ENCODE results near the gene RSRC1. TPM values are rescaled to one million over a fixed set of nuclear protein-coding genes. Genes with fewer than 3 reads are reported as not detected.
A peak's percentile ranks its signal among the peaks of the same experiment; 100 is the strongest.
"Not testable (repeated sequence)": the region's sequence is repeated elsewhere in the genome, so short reads cannot be mapped to it uniquely, and the experiment has no call there.

RSRC1 gene
- polyA plus RNA-seq (2013, experiment 1 of 2), result 42.5 TPM
- 41.8 TPM for polyA plus RNA-seq (2013, experiment 2 of 2)

- no peak for DNase-seq (ENCODE audit: low spot score)
- H3K14ac ChIP-seq (ENCODE audit: low read length), result no peak within 1 kb of the TSS
- H4K8ac ChIP-seq (ENCODE audit: low read depth, low read length), result peak within 1 kb of the TSS; percentile 98
- peak within 1 kb of the TSS; percentile 70 for H3K23ac ChIP-seq (ENCODE audit: low read depth, low read length, poor library complexity)
- H3K27ac ChIP-seq (replicated peaks; ENCODE audit: low read length), result peak within 1 kb of the TSS; percentile 71
- H2AFZ ChIP-seq (ENCODE audit: low read length), result peak within 1 kb of the TSS; percentile 97
- no CpG with 5 or more reads among the region's 57 CpGs for WGBS, 2 donors (ENCODE audit: extremely low coverage in 2 of 2, insufficient read length in 2 of 2, insufficient replicate concordance in 1 of 2)
- H3K79me1 ChIP-seq (ENCODE audit: low read depth, low read length), result peaks cover 3% of the 10 kb centered on the region
- H2BK15ac ChIP-seq (ENCODE audit: low read length), result no peak within 1 kb of the TSS
- peaks cover 0 to 1% of the 10 kb centered on the region in 2 donors for H3K9me3 ChIP-seq (replicated peaks in 1 of 2; ENCODE audit: control insufficient read depth in 2 of 2, insufficient read depth in 1 of 2, low read depth in 1 of 2, low read length in 2 of 2)
- H2AK5ac ChIP-seq (ENCODE audit: low read depth, low read length), result no peak within 1 kb of the TSS
- no peak within 1 kb of the TSS for H3K4ac ChIP-seq (ENCODE audit: low read length)
- H3K36me3 ChIP-seq (replicated peaks in 1 of 2; ENCODE audit: control insufficient read depth in 2 of 2, insufficient read depth in 2 of 2, low read length in 2 of 2), result no peaks in the 10 kb centered on the region
- H3K4me1 ChIP-seq (ENCODE audit: control insufficient read depth in 2 of 2, insufficient read depth in 1 of 2, low read depth in 1 of 2, low read length in 2 of 2), result peaks cover 0 to 10% of the 10 kb centered on the region in 2 donors
- H3K4me2 ChIP-seq (ENCODE audit: insufficient read depth, low read length, poor library complexity, severe bottlenecking), result peak within 1 kb of the TSS; percentile 68
- H3K27me3 ChIP-seq (ENCODE audit: control insufficient read depth in 3 of 3, insufficient read depth in 3 of 3, low read depth in 1 of 3, low read length in 3 of 3), result peaks cover 16 to 43% (median 34%) of the 10 kb centered on the region in 3 experiments
- H2BK120ac ChIP-seq (ENCODE audit: low read depth, low read length), result peak within 1 kb of the TSS; percentile 24
- peak within 1 kb of the TSS; percentile 41 for H2BK12ac ChIP-seq (ENCODE audit: low read length)
- peak within 1 kb of the TSS; percentile 82 for H3K18ac ChIP-seq (ENCODE audit: low read length)
- H3K4me3 ChIP-seq (ENCODE audit: low read length in 2 of 2), result peak within 1 kb of the TSS; percentile 73 to 93
- H3K9ac ChIP-seq (ENCODE audit: low read depth, low read length, poor library complexity), result peak within 1 kb of the TSS; percentile 82
- H4K91ac ChIP-seq (ENCODE audit: low read depth, low read length, poor library complexity), result no peak within 1 kb of the TSS
- H2BK5ac ChIP-seq (ENCODE audit: low read length), result no peak within 1 kb of the TSS
Measured at GRCh38 chr3:158109804-158110657, at the start of gene RSRC1. Gene RSRC1, plus strand, starts transcription at chr3:158110089. Its CDS starts 12,016 bp downstream, at chr3:158122105.

- H3K14ac ChIP-seq (ENCODE audit: low read length); H4K91ac ChIP-seq (ENCODE audit: low read depth, low read length, poor library complexity); H3K23ac ChIP-seq (ENCODE audit: low read depth, low read length, poor library complexity); H2AK5ac ChIP-seq (ENCODE audit: low read depth, low read length); H3K4ac ChIP-seq (ENCODE audit: low read length); H2BK15ac ChIP-seq (ENCODE audit: low read length); H2BK12ac ChIP-seq (ENCODE audit: low read length); H2BK5ac ChIP-seq (ENCODE audit: low read length); H3K4me2 ChIP-seq (ENCODE audit: insufficient read depth, low read length, poor library complexity, severe bottlenecking); H3K27ac ChIP-seq (replicated peaks; ENCODE audit: low read length); H3K9me3 ChIP-seq (replicated peaks in 1 of 2; ENCODE audit: control insufficient read depth in 2 of 2, insufficient read depth in 1 of 2, low read depth in 1 of 2, low read length in 2 of 2); H4K8ac ChIP-seq (ENCODE audit: low read depth, low read length); H3K4me3 ChIP-seq (ENCODE audit: low read length in 2 of 2); H2AFZ ChIP-seq (ENCODE audit: low read length); H3K9ac ChIP-seq (ENCODE audit: low read depth, low read length, poor library complexity); H3K18ac ChIP-seq (ENCODE audit: low read length); H3K36me3 ChIP-seq (replicated peaks in 1 of 2; ENCODE audit: control insufficient read depth in 2 of 2, insufficient read depth in 2 of 2, low read length in 2 of 2); DNase-seq (ENCODE audit: low spot score); H2BK120ac ChIP-seq (ENCODE audit: low read depth, low read length); H3K4me1 ChIP-seq (ENCODE audit: control insufficient read depth in 2 of 2, insufficient read depth in 1 of 2, low read depth in 1 of 2, low read length in 2 of 2); H3K79me1 ChIP-seq (ENCODE audit: low read depth, low read length); H3K27me3 ChIP-seq (ENCODE audit: control insufficient read depth in 3 of 3, insufficient read depth in 3 of 3, low read depth in 1 of 3, low read length in 3 of 3): not testable (repeated sequence)
- WGBS, 2 donors (ENCODE audit: extremely low coverage in 2 of 2, insufficient read length in 2 of 2, insufficient replicate concordance in 1 of 2), result no CpG with 5 or more reads among the region's 2 CpGs
Measured at GRCh38 chr3:158065574-158065973, 44.3 kb upstream of the RSRC1 start.

- H3K27ac ChIP-seq (replicated peaks; ENCODE audit: low read length), result no peak overlapping the region
- no peak overlapping the region for H2AFZ ChIP-seq (ENCODE audit: low read length)
- H3K4me3 ChIP-seq (ENCODE audit: low read length in 2 of 2), result no peak overlapping the region
- H3K27me3 ChIP-seq (ENCODE audit: control insufficient read depth in 3 of 3, insufficient read depth in 3 of 3, low read depth in 1 of 3, low read length in 3 of 3), result no peaks in the 10 kb centered on the region
- H2BK12ac ChIP-seq (ENCODE audit: low read length), result no peak overlapping the region
- DNase-seq (ENCODE audit: low spot score), result no peak
- H3K14ac ChIP-seq (ENCODE audit: low read length), result no peak overlapping the region
- no peak overlapping the region for H3K4me2 ChIP-seq (ENCODE audit: insufficient read depth, low read length, poor library complexity, severe bottlenecking)
- H2BK120ac ChIP-seq (ENCODE audit: low read depth, low read length), result no peak overlapping the region
- no peak overlapping the region for H4K8ac ChIP-seq (ENCODE audit: low read depth, low read length)
- no peak overlapping the region for H2BK5ac ChIP-seq (ENCODE audit: low read length)
- H3K9me3 ChIP-seq (replicated peaks in 1 of 2; ENCODE audit: control insufficient read depth in 2 of 2, insufficient read depth in 1 of 2, low read depth in 1 of 2, low read length in 2 of 2), result no peaks in the 10 kb centered on the region
- no peak overlapping the region for H3K4ac ChIP-seq (ENCODE audit: low read length)
- no peaks in the 10 kb centered on the region for H3K36me3 ChIP-seq (replicated peaks in 1 of 2; ENCODE audit: control insufficient read depth in 2 of 2, insufficient read depth in 2 of 2, low read length in 2 of 2)
- H3K23ac ChIP-seq (ENCODE audit: low read depth, low read length, poor library complexity), result no peak overlapping the region
- no peaks in the 10 kb centered on the region for H3K79me1 ChIP-seq (ENCODE audit: low read depth, low read length)
- no peak overlapping the region for H2BK15ac ChIP-seq (ENCODE audit: low read length)
- H2AK5ac ChIP-seq (ENCODE audit: low read depth, low read length), result no peak overlapping the region
- no peak overlapping the region for H4K91ac ChIP-seq (ENCODE audit: low read depth, low read length, poor library complexity)
- no peak overlapping the region for H3K9ac ChIP-seq (ENCODE audit: low read depth, low read length, poor library complexity)
- no peak overlapping the region for H3K18ac ChIP-seq (ENCODE audit: low read length)
- H3K4me1 ChIP-seq (ENCODE audit: control insufficient read depth in 2 of 2, insufficient read depth in 1 of 2, low read depth in 1 of 2, low read length in 2 of 2), result no peaks in the 10 kb centered on the region
Measured at GRCh38 chr3:158072790-158073189, 37.1 kb upstream of the RSRC1 start.

GRCh38 chr3:158074591-158074990 is 35.3 kb upstream of the RSRC1 start:
- Histone ChIP-seq H3K4me2 (ENCODE audit: insufficient read depth, low read length, poor library complexity, severe bottlenecking) (no peak overlapping the region), H4K91ac (ENCODE audit: low read depth, low read length, poor library complexity) (no peak overlapping the region), H3K18ac (ENCODE audit: low read length) (no peak overlapping the region), H3K4me3 (ENCODE audit: low read length in 2 of 2) (no peak overlapping the region), H2BK12ac (ENCODE audit: low read length) (no peak overlapping the region), H3K9me3 (replicated peaks in 1 of 2; ENCODE audit: control insufficient read depth in 2 of 2, insufficient read depth in 1 of 2, low read depth in 1 of 2, low read length in 2 of 2) (no peaks in the 10 kb centered on the region), H3K27ac (replicated peaks; ENCODE audit: low read length) (no peak overlapping the region), H3K14ac (ENCODE audit: low read length) (no peak overlapping the region), H3K36me3 (replicated peaks in 1 of 2; ENCODE audit: control insufficient read depth in 2 of 2, insufficient read depth in 2 of 2, low read length in 2 of 2) (no peaks in the 10 kb centered on the region), H2BK120ac (ENCODE audit: low read depth, low read length) (no peak overlapping the region), H3K23ac (ENCODE audit: low read depth, low read length, poor library complexity) (no peak overlapping the region), H3K4ac (ENCODE audit: low read length) (no peak overlapping the region), H4K8ac (ENCODE audit: low read depth, low read length) (no peak overlapping the region), H3K4me1 (ENCODE audit: control insufficient read depth in 2 of 2, insufficient read depth in 1 of 2, low read depth in 1 of 2, low read length in 2 of 2) (no peaks in the 10 kb centered on the region), H3K27me3 (ENCODE audit: control insufficient read depth in 3 of 3, insufficient read depth in 3 of 3, low read depth in 1 of 3, low read length in 3 of 3) (no peaks in the 10 kb centered on the region), H3K79me1 (ENCODE audit: low read depth, low read length) (no peaks in the 10 kb centered on the region), H2BK15ac (ENCODE audit: low read length) (no peak overlapping the region), H2BK5ac (ENCODE audit: low read length) (no peak overlapping the region), H3K9ac (ENCODE audit: low read depth, low read length, poor library complexity) (no peak overlapping the region), H2AK5ac (ENCODE audit: low read depth, low read length) (no peak overlapping the region), H2AFZ (ENCODE audit: low read length) (no peak overlapping the region)
- WGBS, 2 donors (ENCODE audit: extremely low coverage in 2 of 2, insufficient read length in 2 of 2, insufficient replicate concordance in 1 of 2), result no CpG with 5 or more reads among the region's 1 CpG
- no peak for DNase-seq (ENCODE audit: low spot score)

Data from neuronal stem cell (in vitro differentiated cells).